H1 (cell line): Measurements from ENCODE around the gene PPARA. TPM values are rescaled to one million over a fixed set of nuclear protein-coding genes. Genes with fewer than 3 reads are reported as not detected.

ENCODE experiments used
- CHD2 ChIP-seq: IDR thresholded peaks from 2 replicates; pipeline ENCODE4 v1.6.1; 2012; ENCODE audit warnings: low read length, improper control_type of control experiment
- polyA plus RNA-seq, 7 experiments: library from polyadenylated mRNA; depleted of rRNA in 3 of 7; stranded (reverse) in 5 of 7; unstranded in 2 of 7; fragments of >200 nt in 5 of 7; fragments of 200-250 nt in 2 of 7; gene quantifications; 1 replicate in 5 of 7; 2 replicates in 1 of 7; 4 replicates in 1 of 7; pipeline versions ENCODE4 v1.2.1 to v1.2.3, GENCODE V29; 2011 to 2013; ENCODE audit warnings: missing spikeins in 2 of 7, mixed read lengths in 2 of 7
- total RNA-seq: library from RNA; stranded (reverse); fragmentation: NEBNext Ultra II Directional; extraction: Animal tissue kit (Norgen Biotek cat#: 25700); gene quantifications from 2 replicates; pipeline ENCODE4 v1.2.1, GENCODE V29; 2021

PPARA gene
- total and polyA plus RNA-seq, 2 of the 8 experiments (the other 6 are each of a cell fraction or from before 2014, with no cell fraction given), result 3.1 to 8.2 TPM

DNA sequence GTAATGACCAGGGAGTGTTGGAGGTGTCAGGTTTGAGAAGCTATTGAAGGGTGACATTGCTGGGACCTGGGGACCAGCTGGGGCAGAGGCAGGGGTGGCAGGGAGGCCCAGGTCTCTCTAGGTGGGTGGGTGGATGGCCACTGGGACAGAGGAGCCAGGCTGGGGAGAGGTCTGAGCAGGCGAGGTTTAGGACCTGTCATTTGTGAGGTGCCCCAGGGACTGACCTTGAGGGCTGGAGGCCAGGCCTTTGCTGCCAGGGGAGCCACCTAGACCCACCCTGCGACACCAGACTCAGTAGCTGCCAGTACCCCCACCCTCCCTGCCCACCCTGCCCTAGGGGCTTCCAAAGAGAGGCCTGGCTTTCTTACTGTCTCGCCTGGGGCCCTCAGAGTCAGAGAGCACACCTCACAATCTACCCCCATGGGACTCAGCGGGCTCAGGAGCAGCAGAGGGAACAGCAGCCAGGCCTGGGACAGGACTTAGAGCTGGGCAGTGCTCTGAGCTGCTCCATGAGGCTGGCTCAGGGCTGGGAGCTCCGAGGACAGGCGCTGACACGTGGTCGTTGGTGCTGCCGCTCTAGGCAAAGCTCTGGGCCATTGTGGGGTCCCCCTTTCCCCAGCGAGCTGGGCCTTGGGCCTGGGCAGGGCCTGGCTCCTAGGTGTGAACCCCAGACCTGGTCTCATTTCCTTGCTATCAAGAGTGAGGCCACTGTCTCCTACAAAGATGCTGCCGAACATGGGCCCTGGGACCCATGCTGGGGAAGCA lies 28.6 kb upstream of the PPARA start (continued):
- no peak for TF ChIP-seq CHD2
